Mucosa of descending colon (tissue), 3 donors: ENCODE measurements around the gene NUMB. TPM values are rescaled to one million over a fixed set of nuclear protein-coding genes. Genes with fewer than 3 reads are reported as not detected.

Experiments used
- ATAC-seq: fragments of 200-7000 bp; cut with Tn5 transposase; one replicate; pipeline ENCODE4 v1.9.1; 2020; ENCODE audit warnings: mild to moderate bottlenecking, moderate library complexity
- DNase-seq, 3 donors: peaks; one replicate each; pipeline ENCODE4 v3.0.0-alpha.2; 2020
- H3K36me3 ChIP-seq: fragments of 200-600 bp; one replicate; pipeline ENCODE4 v1.8.0; 2021; ENCODE audit warnings: low read depth, mild to moderate bottlenecking
- H3K4me1 ChIP-seq: fragments of 200-600 bp; one replicate; pipeline ENCODE4 v1.8.0; 2021; ENCODE audit warnings: low read depth, mild to moderate bottlenecking
- H3K4me3 ChIP-seq: fragments of 200-600 bp; one replicate; pipeline ENCODE4 v1.8.0; 2021; ENCODE audit warnings: mild to moderate bottlenecking
- H3K9me3 ChIP-seq: fragments of 200-600 bp; one replicate; pipeline ENCODE4 v1.8.0; 2021; ENCODE audit warnings: mild to moderate bottlenecking
- intact Hi-C, 2 donors: fragments of 100-400 bp; cut with DNase I in 1 of 2; cut with micrococcal nuclease in 1 of 2; formaldehyde crosslinking; loops; one replicate each; pipeline versions ENCODE4 v1.11.0 to v1.11.1; 2022; cut with DNase I, micrococcal nuclease
- total RNA-seq, 3 donors: library from RNA; stranded (reverse); fragmentation: NEBNext Ultra II Directional in 2 of 3; extraction: Animal tissue kit (Norgen Biotek cat#: 25700) in 2 of 3; gene quantifications; one replicate each; pipeline versions ENCODE4 v1.2.1 to v1.2.4, GENCODE V29; 2021 to 2023
- TF ChIP-seq, protein P1 (sequence below): fragments of 200-600 bp; IDR thresholded peaks from one replicate; pipeline ENCODE4 v1.8.0; 2022; ENCODE audit warnings: antibody characterized with exemption, mild to moderate bottlenecking
- donor health status: DM: no; HTN: no; CAD: no; lungs with moderate emphysema.
- donor health status: DM: no; HTN: no; CAD: no.
- donor health status: DM: no; HTN: yes; CAD: no.

NUMB gene
- total RNA-seq, 3 donors from 2014 or later, result 98.5 to 115 (median 112) TPM

DNA sequence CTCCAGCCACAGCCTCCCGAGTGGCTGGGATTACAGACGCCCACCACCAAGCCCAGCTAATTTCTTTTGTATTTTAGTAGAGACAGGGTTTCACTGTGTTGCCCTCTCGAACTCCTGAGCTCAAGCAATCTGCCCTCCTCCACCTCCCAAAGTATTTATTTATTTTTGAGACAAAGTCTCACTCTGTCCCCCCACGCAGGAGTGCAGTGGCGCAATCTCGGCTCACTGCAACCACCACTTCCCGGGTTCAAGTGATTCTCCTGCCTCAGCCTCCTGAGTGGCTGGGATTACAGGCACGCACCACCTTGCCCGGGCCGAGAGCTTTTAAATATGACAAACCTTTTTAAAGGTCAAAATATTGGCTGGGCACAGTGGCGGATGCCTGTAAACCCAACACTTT is 14.6 kb downstream of the NUMB start:
- TF ChIP-seq, protein P1, sequence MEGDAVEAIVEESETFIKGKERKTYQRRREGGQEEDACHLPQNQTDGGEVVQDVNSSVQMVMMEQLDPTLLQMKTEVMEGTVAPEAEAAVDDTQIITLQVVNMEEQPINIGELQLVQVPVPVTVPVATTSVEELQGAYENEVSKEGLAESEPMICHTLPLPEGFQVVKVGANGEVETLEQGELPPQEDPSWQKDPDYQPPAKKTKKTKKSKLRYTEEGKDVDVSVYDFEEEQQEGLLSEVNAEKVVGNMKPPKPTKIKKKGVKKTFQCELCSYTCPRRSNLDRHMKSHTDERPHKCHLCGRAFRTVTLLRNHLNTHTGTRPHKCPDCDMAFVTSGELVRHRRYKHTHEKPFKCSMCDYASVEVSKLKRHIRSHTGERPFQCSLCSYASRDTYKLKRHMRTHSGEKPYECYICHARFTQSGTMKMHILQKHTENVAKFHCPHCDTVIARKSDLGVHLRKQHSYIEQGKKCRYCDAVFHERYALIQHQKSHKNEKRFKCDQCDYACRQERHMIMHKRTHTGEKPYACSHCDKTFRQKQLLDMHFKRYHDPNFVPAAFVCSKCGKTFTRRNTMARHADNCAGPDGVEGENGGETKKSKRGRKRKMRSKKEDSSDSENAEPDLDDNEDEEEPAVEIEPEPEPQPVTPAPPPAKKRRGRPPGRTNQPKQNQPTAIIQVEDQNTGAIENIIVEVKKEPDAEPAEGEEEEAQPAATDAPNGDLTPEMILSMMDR, result no peak
- no peaks in the 10 kb centered on the region for H3K9me3 ChIP-seq
- ATAC-seq, result no peak
- DNase-seq, result no peak
- H3K36me3 ChIP-seq, result no peaks in the 10 kb centered on the region
- H3K4me1 ChIP-seq, result no peaks in the 10 kb centered on the region
- intact Hi-C loops, result no loop called here
- no peak overlapping the region for H3K4me3 ChIP-seq

- no peak overlapping the region for H3K4me3 ChIP-seq
- DNase-seq, result no peak
- H3K36me3 ChIP-seq, result no peaks in the 10 kb centered on the region
- TF ChIP-seq, protein P1, result no peak
- H3K4me1 ChIP-seq, result no peaks in the 10 kb centered on the region
- intact Hi-C loops, result no loop called here
- ATAC-seq, result no peak
- H3K9me3 ChIP-seq, result no peaks in the 10 kb centered on the region
Measured at GRCh38 chr14:73441286-73441685, 17.1 kb downstream of the NUMB start.

- no peaks in the 10 kb centered on the region for H3K9me3 ChIP-seq
- ATAC-seq (no peak), DNase-seq (no peak)
- H3K4me1 ChIP-seq, result no peaks in the 10 kb centered on the region
- no peaks in the 10 kb centered on the region for H3K36me3 ChIP-seq
- no peak overlapping the region for H3K4me3 ChIP-seq
- intact Hi-C loops, result no loop called here
- TF ChIP-seq, protein P1, result no peak
Measured at GRCh38 chr14:73438993-73439392, 19.4 kb downstream of the NUMB start.

DNA sequence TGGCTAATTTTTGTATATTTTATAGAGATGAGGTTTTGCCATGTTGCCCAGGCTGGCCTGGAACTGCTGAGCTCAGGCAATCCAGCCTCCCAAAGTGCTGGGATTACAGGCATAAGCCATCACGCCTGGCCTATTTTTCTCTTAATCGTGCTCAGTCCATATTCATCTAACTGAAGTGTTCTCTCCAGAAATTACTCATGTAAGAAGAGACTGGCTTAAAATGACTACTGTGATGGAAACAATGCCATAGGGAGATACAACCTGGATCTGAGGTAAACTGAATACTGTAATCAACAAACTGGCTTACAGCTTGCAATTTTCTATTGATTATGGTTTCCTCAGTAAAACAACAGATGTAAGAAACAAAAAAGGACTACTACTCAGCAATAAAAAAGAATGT is 21.1 kb downstream of the NUMB start:
- Histone ChIP-seq H3K4me1 (peaks cover 3% of the 10 kb centered on the region), H3K36me3 (no peaks in the 10 kb centered on the region), H3K4me3 (no peak overlapping the region), H3K9me3 (no peaks in the 10 kb centered on the region)
- no peak for DNase-seq
- TF ChIP-seq, protein P1, result no peak
- intact Hi-C loops, result no loop called here
- no peak for ATAC-seq

DNA sequence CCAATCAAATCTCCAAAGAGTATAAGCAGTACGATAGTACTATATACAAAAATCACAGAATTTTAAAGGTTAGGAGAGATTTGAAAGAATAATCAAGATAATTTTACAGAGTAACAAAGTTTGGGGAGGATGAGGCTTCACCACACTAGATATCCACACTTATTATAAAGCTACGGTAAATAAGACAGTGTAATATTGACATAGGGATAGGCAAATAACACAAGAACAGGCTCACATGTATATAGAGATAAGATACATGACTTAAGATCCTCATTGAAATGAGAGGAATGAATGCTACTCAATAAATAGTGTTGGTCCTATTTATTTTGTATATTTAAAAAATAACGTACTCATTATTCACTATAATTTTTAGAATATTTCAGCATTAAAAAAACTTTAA is 26.2 kb downstream of the NUMB start:
- H3K9me3 ChIP-seq, result no peaks in the 10 kb centered on the region
- intact Hi-C loops, result no loop called here
- ATAC-seq (no peak), DNase-seq (no peak)
- TF ChIP-seq, protein P1, result no peak
- no peaks in the 10 kb centered on the region for H3K36me3 ChIP-seq
- no peak overlapping the region for H3K4me3 ChIP-seq
- peaks cover 18% of the 10 kb centered on the region for H3K4me1 ChIP-seq

DNA sequence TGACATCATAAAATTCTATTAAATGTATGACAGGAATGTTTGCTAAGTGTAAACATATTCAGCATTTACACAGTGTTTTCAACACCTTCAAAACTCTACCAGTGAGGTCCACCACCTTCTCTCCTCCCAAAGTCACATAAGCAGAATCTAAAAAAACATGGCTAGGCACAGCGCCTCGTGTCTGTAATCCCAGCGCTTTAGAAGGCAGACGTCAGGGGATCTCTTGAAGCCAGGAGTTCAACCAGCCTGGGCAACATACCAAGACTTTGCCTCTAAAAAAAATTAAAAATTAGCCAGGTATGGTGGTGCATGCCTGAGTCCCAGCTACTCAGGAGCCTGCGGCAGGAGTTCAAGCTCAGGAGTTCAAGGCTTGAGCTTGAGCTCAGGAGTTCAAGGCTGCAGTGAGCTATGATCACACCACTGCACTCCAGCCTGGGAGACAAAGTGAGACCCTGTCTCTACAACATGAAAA is 30.0 kb downstream of the NUMB start:
- Histone ChIP-seq H3K36me3 (no peaks in the 10 kb centered on the region), H3K4me1 (peaks cover 25% of the 10 kb centered on the region), H3K9me3 (no peaks in the 10 kb centered on the region), H3K4me3 (no peak overlapping the region)
- DNase-seq (peak in 1 of 3 donors; percentile 32), ATAC-seq (peak; percentile 56)
- TF ChIP-seq, protein P1, result no peak
- intact Hi-C loops, result no loop called here
